Right lobe of liver (tissue), 6 donors: ENCODE data around the gene HES2. TPM values are rescaled to one million over a fixed set of nuclear protein-coding genes. Genes with fewer than 3 reads are reported as not detected.
"Not testable (repeated sequence)": the region's sequence is repeated elsewhere in the genome, so short reads cannot be mapped to it uniquely, and the experiment has no call there.

ENCODE experiments used
- ATAC-seq, 4 donors: fragments of 200-7000 bp; cut with Tn5 transposase; one replicate each; pipeline ENCODE4 v1.9.1; 2020; ENCODE audit warnings: mild to moderate bottlenecking in 4 of 4, moderate library complexity in 4 of 4
- DNase-seq, 3 donors: peaks; one replicate each; pipeline ENCODE4 v3.0.0-alpha.2; 2020
- H3K27ac ChIP-seq, 3 donors: fragments of 200-600 bp; one replicate each; pipeline ENCODE4 v1.8.0; 2022
- H3K27me3 ChIP-seq, 2 donors: fragments of 200-600 bp; one replicate each; pipeline ENCODE4 v1.8.0; 2022
- H3K36me3 ChIP-seq, 4 donors: fragments of 200-600 bp; sonication (generic) in 1 of 4; one replicate each; pipeline versions ENCODE4 v1.5.1 to v1.8.0; 2017 to 2022; ENCODE audit warnings: control low read depth in 1 of 4
- H3K4me1 ChIP-seq, 4 donors: fragments of 200-600 bp; sonication (generic) in 1 of 4; one replicate each; pipeline versions ENCODE4 v1.5.1 to v1.8.0; 2017 to 2022; ENCODE audit warnings: control low read depth in 1 of 4
- H3K4me3 ChIP-seq, 3 donors: fragments of 200-600 bp; one replicate each; pipeline ENCODE4 v1.8.0; 2022
- H3K9me3 ChIP-seq, 4 donors: fragments of 200-600 bp; sonication (generic) in 1 of 4; one replicate each; pipeline versions ENCODE4 v1.5.1 to v1.8.0; 2017 to 2022; ENCODE audit warnings: control low read depth in 1 of 4
- CTCF ChIP-seq, 4 donors: fragments of 200-600 bp in 3 of 4; fragments of 450-650 bp in 1 of 4; IDR thresholded peaks; one replicate each; pipeline versions ENCODE4 v1.5.1 to v1.8.0; 2016 to 2022; ENCODE audit warnings: antibody characterized with exemption in 4 of 4, mild to moderate bottlenecking in 2 of 4
- POLR2A ChIP-seq: fragments of 450-650 bp; IDR thresholded peaks from one replicate; pipeline ENCODE4 v1.6.1; 2017; ENCODE audit warnings: antibody characterized with exemption, mild to moderate bottlenecking
- WGBS: methylation state at CpG from one replicate; pipeline ENCODE4 v1.1.6; 2018; ENCODE audit warnings: low coverage, low lambda C conversion rate; ENCODE audit not compliant: insufficient coverage; ENCODE audit errors: missing lambda C conversion rate; 5-methylcytosine and 5-hydroxymethylcytosine counted together
- intact Hi-C, 2 donors: fragments of 100-400 bp; cut with DNase I; formaldehyde crosslinking; loops; one replicate each; pipeline versions ENCODE4 v1.11.2 to v1.14.1; 2022
- total RNA-seq, 6 experiments: library from RNA; depleted of rRNA in 2 of 6; stranded (reverse); fragments of >200 nt in 2 of 6; fragmentation: NEBNext Ultra II Directional in 3 of 6; extraction: Animal tissue kit (Norgen Biotek cat#: 25700) in 3 of 6; gene quantifications; one replicate each; pipeline versions ENCODE4 v1.1.0 to v1.2.4, GENCODE V29; 2016 to 2023
- donor health status: DM: no; HTN: yes; CAD: no.
- donor health status: DM: no; HTN: no; CAD: no.
- donor health status: DM: no; HTN: no; CAD: no.
- donor health status: DM: no; HTN: yes; CAD: no.
- donor health status: DM: no; HTN: yes; CAD: no.

The HES2 gene
- total RNA-seq, 6 experiments from 2014 or later = 0.27 to 1.2 (median 0.68) TPM; not detected in 3

- Histone ChIP-seq H3K27ac (peak overlapping the region in 1 of 3 donors; percentile 80), H3K4me1 (peaks cover 0 to 37% (median 11%) of the 10 kb centered on the region in 4 donors)
- peak in 1 of 4 donors; percentile 17 for TF ChIP-seq CTCF (IDR thresholded peaks at IDR 0.05)
- H3K4me3 ChIP-seq, H3K27me3 ChIP-seq, intact Hi-C loops, H3K9me3 ChIP-seq, H3K36me3 ChIP-seq: not testable (repeated sequence)
- ATAC-seq (peak; percentile 57 to 71 (median 67)), DNase-seq (peak; percentile 86 to 94 (median 93))
- 20% methylated on average over 1 of the region's 4 CpGs for WGBS
These were observed 26.2 kb upstream of the HES2 start for GRCh38 chr1:6445929-6446328.

GRCh38 chr1:6445062-6445763 is 25.5 kb upstream of the HES2 start:
- Histone ChIP-seq H3K4me1 (peaks cover 0 to 31% (median 11%) of the 10 kb centered on the region in 4 donors), H3K36me3 (no peaks in the 10 kb centered on the region), H3K9me3 (no peaks in the 10 kb centered on the region), H3K27me3 (no peaks in the 10 kb centered on the region), H3K27ac (peak overlapping the region in 1 of 3 donors; percentile 33), H3K4me3 (no peak overlapping the region)
- DNase-seq = peak; percentile 80 to 87 (median 86)
- 6% methylated on average over 11 of the region's 19 CpGs for WGBS
- intact Hi-C loops = no loop called here
- TF ChIP-seq POLR2A (no peak), CTCF (IDR thresholded peaks at IDR 0.05) (peak; percentile 71 to 85 (median 76))
- peak; percentile 49 to 56 (median 53) for ATAC-seq

GRCh38 chr1:6444377-6444776 is 24.7 kb upstream of the HES2 start:
- no peak overlapping the region for H3K4me3 ChIP-seq
- intact Hi-C loops = no loop called here
- no peak for ATAC-seq
- peak in 1 of 3 donors; percentile 49 for DNase-seq
- WGBS = 43% methylated on average over 5 of the region's 15 CpGs
- no peak for TF ChIP-seq CTCF (IDR thresholded peaks at IDR 0.05)
- TF ChIP-seq POLR2A = no peak
- H3K4me1 ChIP-seq = peaks cover 0 to 25% (median 11%) of the 10 kb centered on the region in 4 donors
- no peaks in the 10 kb centered on the region for H3K36me3 ChIP-seq
- no peak overlapping the region for H3K27ac ChIP-seq
- H3K27me3 ChIP-seq = no peaks in the 10 kb centered on the region
- H3K9me3 ChIP-seq = no peaks in the 10 kb centered on the region

GRCh38 chr1:6443339-6444115 is 23.8 kb upstream of the HES2 start:
- no peak for TF ChIP-seq CTCF (IDR thresholded peaks at IDR 0.05)
- TF ChIP-seq POLR2A = no peak
- Histone ChIP-seq H3K27me3 (no peaks in the 10 kb centered on the region), H3K36me3 (no peaks in the 10 kb centered on the region), H3K4me1 (peaks cover 0 to 30% (median 11%) of the 10 kb centered on the region in 4 donors), H3K27ac (no peak overlapping the region), H3K4me3 (no peak overlapping the region), H3K9me3 (no peaks in the 10 kb centered on the region)
- no CpG with 5 or more reads among the region's 21 CpGs for WGBS
- intact Hi-C loops = no loop called here
- DNase-seq = peak in 1 of 3 donors; percentile 40
- ATAC-seq = no peak
